Stomach (tissue), 9 donors: ENCODE results near the gene SESN3. TPM values are rescaled to one million over a fixed set of nuclear protein-coding genes. Genes with fewer than 3 reads are reported as not detected.

Source experiments
- DNase-seq, 2 donors: peaks; one replicate each; pipeline versions ENCODE4 v3.0.0 to v3.0.0-alpha.2; 2013 to 2019
- H3K27ac ChIP-seq, 5 donors: fragments of 200-600 bp in 4 of 5; sonication (generic) in 4 of 5; one replicate each; pipeline ENCODE4 v1.5.1; 2013 to 2019; ENCODE audit warnings: mild to moderate bottlenecking in 1 of 5, moderate library complexity in 1 of 5
- H3K27me3 ChIP-seq, 3 donors: fragments of 200-600 bp; sonication (generic); one replicate each; pipeline ENCODE4 v1.5.1; 2017 to 2019; ENCODE audit warnings: mixed run types in 1 of 3
- H3K36me3 ChIP-seq, 4 donors: fragments of 200-600 bp; sonication (generic); 1 replicate in 3 of 4; 2 replicates in 1 of 4; pipeline ENCODE4 v1.5.1; 2016 to 2019
- H3K4me1 ChIP-seq, 4 donors: fragments of 200-600 bp; sonication (generic); one replicate each; pipeline ENCODE4 v1.5.1; 2016 to 2019
- H3K4me3 ChIP-seq, 4 donors: fragments of 200-600 bp; sonication (generic) in 3 of 4; one replicate each; pipeline ENCODE4 v1.5.1; 2016 to 2019; ENCODE audit warnings: mild to moderate bottlenecking in 1 of 4
- H3K9me3 ChIP-seq, 4 donors: fragments of 200-600 bp; sonication (generic); one replicate each; pipeline ENCODE4 v1.5.1; 2016 to 2019
- EP300 ChIP-seq: sonication (generic); formaldehyde crosslinking; IDR thresholded peaks from one replicate; pipeline ENCODE4 v1.6.1; 2017; ENCODE audit warnings: antibody characterized with exemption
- POLR2A ChIP-seq, 4 donors: fragments of 450-650 bp; IDR thresholded peaks; one replicate each; pipeline ENCODE4 v1.6.1; 2016; ENCODE audit warnings: antibody characterized with exemption in 4 of 4, control low read depth in 2 of 4, mild to moderate bottlenecking in 1 of 4, moderate library complexity in 1 of 4
- POLR2AphosphoS5 ChIP-seq, 3 donors: sonication (generic); formaldehyde crosslinking; IDR thresholded peaks; one replicate each; pipeline ENCODE4 v1.6.1; 2016; ENCODE audit warnings: antibody characterized with exemption in 3 of 3
- WGBS, 5 donors: extraction: QIAGEN DNeasy Blood & Tissue Kit in 3 of 5; methylation state at CpG; one replicate each; pipeline versions ENCODE4 v1.1.5 to v1.1.7; 2013 to 2018; 5-methylcytosine and 5-hydroxymethylcytosine counted together
- intact Hi-C: fragments of 100-400 bp; cut with DNase I; formaldehyde crosslinking; loops from one replicate; pipeline ENCODE4 v1.15.1; 2023; ENCODE audit warnings: low total_unique reads
- polyA plus RNA-seq, 3 donors: library from polyadenylated mRNA; stranded (reverse); fragments of 200-250 nt; gene quantifications; one replicate each; pipeline ENCODE4 v1.2.3, GENCODE V29; 2013
- total RNA-seq, 5 donors: library from RNA; depleted of rRNA; stranded (reverse); fragments of >200 nt; gene quantifications; one replicate each; pipeline versions ENCODE4 v1.1.0 to v1.2.3, GENCODE V29; 2014 to 2016
- TF ChIP-seq, protein P1 (sequence below), 7 experiments: fragments of 450-650 bp in 4 of 7; fragments of 200-600 bp in 3 of 7; sonication (generic) in 3 of 7; IDR thresholded peaks; one replicate each; pipeline ENCODE4 v1.5.1; 2016 to 2019; ENCODE audit warnings: antibody characterized with exemption in 7 of 7, control low read depth in 2 of 7, mild to moderate bottlenecking in 1 of 7
- donor health status: healthy with polysubstance abuse.
- donor health status: Bipolar disorder and iron deficiency.
- donor health status: healthy.

SESN3 gene
- total and polyA plus RNA-seq, 8 donors = 2.7 to 43.7 (median 6.0) TPM

DNA sequence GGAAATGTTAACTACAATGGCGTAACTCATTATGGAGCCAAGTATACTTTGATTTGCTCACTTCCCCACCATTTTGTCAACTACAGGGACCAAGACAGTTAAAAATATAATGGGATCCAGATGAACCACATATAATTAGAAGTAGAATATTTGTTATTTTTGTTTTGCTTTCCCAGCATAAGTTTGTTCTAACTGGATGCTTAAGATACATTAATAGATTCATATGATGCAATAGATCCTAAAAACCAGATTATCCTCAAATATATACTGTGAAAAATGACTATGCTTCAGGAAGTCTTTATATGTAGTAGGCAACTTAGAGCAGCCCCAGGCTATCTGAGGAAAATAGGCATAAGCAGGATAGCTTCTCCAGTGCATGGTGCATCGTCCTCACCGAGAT is 38.3 kb downstream of the SESN3 start:
- DNase-seq = no peak
- no peaks in the 10 kb centered on the region for H3K27me3 ChIP-seq
- intact Hi-C loops = no loop called here
- H3K4me3 ChIP-seq = no peak overlapping the region
- WGBS, 5 donors = 72 to 93% (median 77%) methylated on average over 3 of the region's 3 CpGs
- TF ChIP-seq, protein P1, sequence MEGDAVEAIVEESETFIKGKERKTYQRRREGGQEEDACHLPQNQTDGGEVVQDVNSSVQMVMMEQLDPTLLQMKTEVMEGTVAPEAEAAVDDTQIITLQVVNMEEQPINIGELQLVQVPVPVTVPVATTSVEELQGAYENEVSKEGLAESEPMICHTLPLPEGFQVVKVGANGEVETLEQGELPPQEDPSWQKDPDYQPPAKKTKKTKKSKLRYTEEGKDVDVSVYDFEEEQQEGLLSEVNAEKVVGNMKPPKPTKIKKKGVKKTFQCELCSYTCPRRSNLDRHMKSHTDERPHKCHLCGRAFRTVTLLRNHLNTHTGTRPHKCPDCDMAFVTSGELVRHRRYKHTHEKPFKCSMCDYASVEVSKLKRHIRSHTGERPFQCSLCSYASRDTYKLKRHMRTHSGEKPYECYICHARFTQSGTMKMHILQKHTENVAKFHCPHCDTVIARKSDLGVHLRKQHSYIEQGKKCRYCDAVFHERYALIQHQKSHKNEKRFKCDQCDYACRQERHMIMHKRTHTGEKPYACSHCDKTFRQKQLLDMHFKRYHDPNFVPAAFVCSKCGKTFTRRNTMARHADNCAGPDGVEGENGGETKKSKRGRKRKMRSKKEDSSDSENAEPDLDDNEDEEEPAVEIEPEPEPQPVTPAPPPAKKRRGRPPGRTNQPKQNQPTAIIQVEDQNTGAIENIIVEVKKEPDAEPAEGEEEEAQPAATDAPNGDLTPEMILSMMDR (IDR thresholded peaks at IDR 0.05) = no peak
- no peak overlapping the region for H3K27ac ChIP-seq
- H3K36me3 ChIP-seq = peaks cover 0 to 23% (median 11%) of the 10 kb centered on the region in 4 donors
- H3K9me3 ChIP-seq = no peaks in the 10 kb centered on the region
- no peaks in the 10 kb centered on the region for H3K4me1 ChIP-seq

DNA sequence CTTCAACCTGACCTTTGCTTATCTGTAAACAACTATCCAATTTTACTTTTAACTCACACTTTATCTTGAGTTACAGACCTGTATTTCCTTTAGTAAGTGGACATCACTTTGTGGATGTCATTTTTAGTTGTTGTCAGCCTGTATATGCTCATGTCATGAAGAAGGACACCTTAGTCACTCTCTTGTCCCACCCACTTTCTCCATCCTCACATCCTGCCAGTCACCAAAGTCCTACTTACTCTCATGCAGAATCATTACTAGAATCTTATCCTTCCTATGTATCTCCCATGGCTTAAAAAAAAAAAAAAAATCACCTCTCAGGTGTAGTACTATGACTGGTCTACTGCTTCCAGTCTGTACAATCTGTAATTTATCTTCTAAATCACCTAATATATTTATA is 43.3 kb downstream of the SESN3 start:
- Histone ChIP-seq H3K4me1 (no peaks in the 10 kb centered on the region), H3K27ac (no peak overlapping the region), H3K27me3 (no peaks in the 10 kb centered on the region), H3K4me3 (no peak overlapping the region), H3K9me3 (no peaks in the 10 kb centered on the region), H3K36me3 (peaks cover 0 to 40% (median 22%) of the 10 kb centered on the region in 4 donors)
- DNase-seq = no peak
- no peak for TF ChIP-seq POLR2AphosphoS5 (IDR thresholded peaks at IDR 0.05)
- TF ChIP-seq, protein P1 (IDR thresholded peaks at IDR 0.05) = no peak
- no peak for TF ChIP-seq EP300
- TF ChIP-seq POLR2A (IDR thresholded peaks at IDR 0.05) = no peak
- intact Hi-C loops = no loop called here

DNA sequence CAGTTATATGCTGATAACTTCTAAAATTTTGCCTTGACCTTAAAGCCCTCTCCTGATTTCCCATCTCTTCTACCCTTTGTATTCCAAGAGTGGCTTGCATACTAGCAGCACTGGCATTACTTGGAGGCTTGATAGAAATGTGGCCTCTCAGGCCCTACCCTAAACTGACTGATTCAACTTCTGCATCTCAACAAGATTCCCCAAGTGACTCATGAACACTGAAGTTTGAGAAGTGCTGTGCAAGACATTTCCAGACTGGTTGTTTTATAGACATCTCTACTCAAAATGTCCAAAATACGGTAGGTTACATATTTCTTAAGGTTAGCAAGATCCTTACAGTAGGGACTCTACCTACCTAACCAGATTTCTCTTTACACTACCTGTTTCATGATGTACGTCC is 48.6 kb downstream of the SESN3 start:
- no peaks in the 10 kb centered on the region for H3K9me3 ChIP-seq
- no peaks in the 10 kb centered on the region for H3K27me3 ChIP-seq
- H3K4me1 ChIP-seq = no peaks in the 10 kb centered on the region
- no peak for DNase-seq
- no peak overlapping the region for H3K27ac ChIP-seq
- TF ChIP-seq EP300 = no peak
- H3K36me3 ChIP-seq = peaks cover 0 to 49% (median 41%) of the 10 kb centered on the region in 4 donors
- 83 to 98% (median 96%) methylated on average over 2 of the region's 2 CpGs for WGBS, 5 donors
- no peak overlapping the region for H3K4me3 ChIP-seq
- intact Hi-C loops = no loop called here

DNA sequence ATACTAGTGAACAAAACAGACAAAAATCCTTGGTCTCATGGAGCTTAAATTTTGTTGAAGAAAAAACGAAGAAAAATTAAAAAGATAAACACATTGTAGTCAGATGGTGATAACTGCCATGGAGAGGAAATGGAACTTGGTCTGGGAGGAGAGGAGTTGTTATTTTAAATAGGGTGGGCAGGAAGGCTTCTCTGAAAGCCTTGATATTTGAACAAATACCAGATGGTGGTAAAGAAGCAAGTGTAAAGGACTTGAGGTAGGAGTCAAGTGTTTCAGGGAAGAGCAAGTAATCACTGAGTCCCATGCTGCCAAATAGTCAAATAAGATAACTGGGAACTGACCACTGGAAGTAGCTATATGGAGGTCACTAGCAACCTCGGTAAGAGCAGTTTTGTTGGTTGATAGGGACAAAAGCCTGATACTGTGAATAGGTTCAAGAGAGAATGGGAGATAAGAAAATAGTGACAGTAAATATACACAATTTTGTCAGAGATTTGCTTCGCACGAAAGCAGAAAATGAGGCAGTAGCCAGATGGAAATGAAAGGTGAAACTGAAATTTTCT is 55.1 kb downstream of the SESN3 start:
- H3K9me3 ChIP-seq = no peaks in the 10 kb centered on the region
- H3K27me3 ChIP-seq = no peaks in the 10 kb centered on the region
- 42 to 64% (median 55%) methylated on average over 4 of the region's 4 CpGs for WGBS, 5 donors
- H3K4me3 ChIP-seq = no peak overlapping the region
- TF ChIP-seq EP300 (no peak), POLR2A (IDR thresholded peaks at IDR 0.05) (no peak), POLR2AphosphoS5 (IDR thresholded peaks at IDR 0.05) (no peak)
- TF ChIP-seq, protein P1 (IDR thresholded peaks at IDR 0.05) = no peak
- no peak overlapping the region for H3K27ac ChIP-seq
- no peaks in the 10 kb centered on the region for H3K4me1 ChIP-seq
- no peak for DNase-seq
- H3K36me3 ChIP-seq = peaks cover 4 to 70% (median 65%) of the 10 kb centered on the region in 4 donors
- intact Hi-C loops = no loop called here

DNA sequence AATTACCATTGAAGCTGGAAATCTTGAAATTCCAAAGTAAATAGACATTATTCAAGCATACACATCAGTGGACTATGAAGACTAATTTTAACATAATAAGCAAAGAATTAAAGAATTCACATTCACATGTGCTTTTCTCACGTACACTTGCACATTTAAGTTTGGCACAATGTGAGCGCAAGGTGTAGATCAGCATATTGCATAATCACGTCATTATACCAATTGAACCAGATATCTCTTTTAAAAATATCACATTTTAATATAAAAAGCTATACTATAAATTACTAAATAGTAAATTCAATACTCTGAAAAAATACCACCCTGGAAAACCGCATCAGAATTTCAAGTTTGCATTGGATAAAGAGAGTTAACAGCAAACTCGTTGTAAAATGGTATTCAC is 60.7 kb downstream of the SESN3 start:
- intact Hi-C loops = no loop called here
- peaks cover 3 to 35% (median 29%) of the 10 kb centered on the region in 4 donors for H3K36me3 ChIP-seq
- H3K4me1 ChIP-seq = no peaks in the 10 kb centered on the region
- no peak for DNase-seq
- no peaks in the 10 kb centered on the region for H3K27me3 ChIP-seq
- H3K9me3 ChIP-seq = no peaks in the 10 kb centered on the region
- H3K4me3 ChIP-seq = no peak overlapping the region
- WGBS, 5 donors = 94 to 97% (median 96%) methylated on average over 5 of the region's 5 CpGs
- no peak overlapping the region for H3K27ac ChIP-seq
- TF ChIP-seq POLR2AphosphoS5 (IDR thresholded peaks at IDR 0.05) (no peak), POLR2A (IDR thresholded peaks at IDR 0.05) (no peak), EP300 (no peak)
- TF ChIP-seq, protein P1 (IDR thresholded peaks at IDR 0.05) = no peak
